Measurements from ENCODE around the gene CFAP100.
A peak's percentile ranks its signal among the peaks of the same experiment; 100 is the strongest.

CFAP100 gene

DNA sequence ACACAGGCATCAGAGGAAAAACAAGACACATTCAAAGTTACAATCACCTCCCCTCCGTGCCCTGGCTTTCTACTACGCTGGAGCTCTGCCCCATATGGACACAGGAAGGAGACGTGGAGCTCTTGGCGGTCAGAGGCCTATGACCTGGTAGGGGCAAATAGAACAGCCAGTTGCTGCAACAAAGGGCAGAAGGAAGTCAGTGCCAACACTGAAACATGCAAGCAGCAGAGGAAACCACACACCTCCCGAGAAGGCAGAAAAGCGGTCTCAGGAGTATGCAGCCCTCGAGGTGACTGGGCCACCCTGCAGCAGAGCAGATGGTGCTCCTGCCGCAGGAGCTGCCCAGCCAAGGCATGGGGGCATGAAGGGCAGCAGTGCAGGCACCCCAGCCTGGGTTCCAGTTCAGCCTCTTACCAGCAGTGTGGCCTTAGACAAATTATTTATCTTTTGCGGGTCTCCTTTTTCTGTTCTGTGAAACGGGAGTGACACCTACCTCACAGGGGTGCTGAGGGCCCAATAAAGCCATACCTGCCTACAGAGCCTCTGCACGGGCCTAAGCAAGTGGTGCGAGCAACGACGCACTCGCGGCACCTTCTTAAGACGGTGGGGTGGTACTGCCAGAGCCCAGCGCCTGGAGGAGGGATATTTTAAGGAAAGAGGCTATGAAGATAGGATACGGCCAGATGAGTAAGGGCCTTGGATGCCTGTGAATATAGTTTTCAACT is 72.3 kb downstream of the CFAP100 start:
- DNase-seq, result no peak

DNA sequence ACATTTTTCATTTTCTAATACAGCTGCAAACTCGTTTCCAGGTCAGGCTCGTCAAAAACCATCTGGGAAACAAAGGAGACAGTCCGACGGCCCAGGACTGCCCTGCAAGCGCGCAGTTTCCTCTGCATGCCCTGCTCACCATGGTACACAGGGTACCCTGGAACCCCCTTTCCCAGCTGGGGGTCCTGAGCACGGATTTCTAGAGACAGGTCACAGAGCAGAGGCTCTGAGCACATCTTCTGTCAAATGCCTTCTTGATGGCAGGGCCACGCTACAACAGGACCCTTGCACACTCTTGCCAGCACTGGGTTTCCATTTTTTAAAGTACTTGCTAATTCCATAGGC is 72.9 kb downstream of the CFAP100 start:
- no peak for DNase-seq

DNA sequence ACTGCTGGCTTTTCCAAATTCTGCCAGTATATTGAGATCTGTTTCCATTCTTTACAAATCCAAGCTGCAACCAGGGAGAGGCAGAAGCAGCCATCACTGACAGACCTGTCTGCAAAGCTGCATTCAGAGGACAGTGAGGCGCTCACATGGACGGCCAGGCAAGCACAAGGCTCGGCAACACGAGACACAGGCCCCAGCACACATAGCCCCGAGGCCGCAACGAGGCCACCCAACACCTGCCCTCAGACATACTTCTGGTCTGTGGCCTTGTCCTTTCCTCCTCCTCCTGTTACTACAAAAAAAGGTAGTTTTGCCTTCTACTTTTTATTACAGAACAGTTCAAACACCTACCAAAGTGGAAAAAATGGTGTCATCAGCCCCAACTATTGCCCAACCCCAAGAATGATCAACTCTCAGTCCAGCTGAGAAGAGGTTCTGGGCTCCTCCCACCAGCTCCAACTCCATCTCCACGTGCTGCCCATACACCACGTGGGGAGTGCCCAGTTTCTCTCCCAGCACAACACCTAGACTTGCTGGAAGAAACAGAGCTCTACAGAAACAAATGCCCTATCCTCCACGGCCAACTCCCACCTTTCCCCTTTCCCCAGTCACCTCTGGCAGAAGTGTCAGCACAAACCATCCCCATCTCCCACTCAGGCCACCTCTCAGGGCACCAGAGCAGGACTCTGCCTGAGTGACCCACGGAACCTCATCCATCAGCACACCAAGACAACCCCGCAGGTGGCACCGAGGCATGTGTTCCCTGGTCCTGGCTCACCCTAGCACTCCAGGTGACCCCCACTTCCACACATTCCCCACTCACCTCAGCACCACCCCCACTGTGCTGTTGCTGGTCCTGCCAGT is 73.6 kb downstream of the CFAP100 start:
- DNase-seq, result no peak

GRCh38 chr3:126469479-126469878 is 74.8 kb downstream of the CFAP100 start:
- DNase-seq, result no peak

DNA sequence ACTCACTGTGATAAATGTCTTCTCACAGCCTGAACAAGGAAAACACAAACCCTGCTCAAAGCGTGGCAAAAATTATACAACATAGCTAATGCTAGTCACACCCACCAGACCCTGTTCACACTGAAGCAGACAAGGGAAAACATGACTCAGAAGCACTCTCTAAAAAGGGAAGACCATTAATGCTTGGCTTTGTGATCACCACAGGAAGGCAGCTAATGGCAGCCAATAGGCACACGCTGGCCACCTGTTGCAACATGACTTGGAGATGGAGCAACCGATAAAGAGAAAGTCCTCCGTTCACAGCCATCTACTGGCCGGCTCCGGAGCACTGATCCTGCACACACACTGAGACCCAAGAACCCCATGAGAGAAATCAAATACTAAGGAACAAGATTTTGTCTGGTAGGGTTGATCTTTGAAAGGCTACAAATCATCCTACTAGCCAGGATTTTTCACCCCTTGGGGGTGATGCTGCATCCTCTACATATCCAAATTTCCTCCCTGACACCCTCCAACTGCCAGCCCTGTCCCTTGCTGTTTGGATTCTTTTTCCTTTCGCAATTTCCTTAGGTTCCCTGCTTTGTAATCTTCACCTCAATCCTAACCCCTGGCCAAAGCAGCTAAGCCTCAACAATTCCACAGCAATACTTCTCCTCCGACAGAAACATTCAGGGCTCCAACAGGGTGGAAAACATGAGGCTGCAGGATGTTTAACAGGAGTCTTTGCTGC is 77.7 kb downstream of the CFAP100 start:
- no peak for DNase-seq

- no peak for DNase-seq
Observed at GRCh38 chr3:126473292-126474168, 78.8 kb downstream of the CFAP100 start.

- DNase-seq, result no peak
Observed at GRCh38 chr3:126474498-126475412, 80.0 kb downstream of the CFAP100 start.

GRCh38 chr3:126475413-126476114 is 80.9 kb downstream of the CFAP100 start, which contains the start of gene ZXDC:
TSS of gene ZXDC (minus strand) at chr3:126475891. CDS start at chr3:126475865, 26 bp downstream.
- peak; percentile 79 for DNase-seq

- DNase-seq, result no peak
Observed at GRCh38 chr3:126476166-126477060, 81.7 kb downstream of the CFAP100 start.

GRCh38 chr3:126477061-126477380 is 82.3 kb downstream of the CFAP100 start:
- DNase-seq, result no peak

DNA sequence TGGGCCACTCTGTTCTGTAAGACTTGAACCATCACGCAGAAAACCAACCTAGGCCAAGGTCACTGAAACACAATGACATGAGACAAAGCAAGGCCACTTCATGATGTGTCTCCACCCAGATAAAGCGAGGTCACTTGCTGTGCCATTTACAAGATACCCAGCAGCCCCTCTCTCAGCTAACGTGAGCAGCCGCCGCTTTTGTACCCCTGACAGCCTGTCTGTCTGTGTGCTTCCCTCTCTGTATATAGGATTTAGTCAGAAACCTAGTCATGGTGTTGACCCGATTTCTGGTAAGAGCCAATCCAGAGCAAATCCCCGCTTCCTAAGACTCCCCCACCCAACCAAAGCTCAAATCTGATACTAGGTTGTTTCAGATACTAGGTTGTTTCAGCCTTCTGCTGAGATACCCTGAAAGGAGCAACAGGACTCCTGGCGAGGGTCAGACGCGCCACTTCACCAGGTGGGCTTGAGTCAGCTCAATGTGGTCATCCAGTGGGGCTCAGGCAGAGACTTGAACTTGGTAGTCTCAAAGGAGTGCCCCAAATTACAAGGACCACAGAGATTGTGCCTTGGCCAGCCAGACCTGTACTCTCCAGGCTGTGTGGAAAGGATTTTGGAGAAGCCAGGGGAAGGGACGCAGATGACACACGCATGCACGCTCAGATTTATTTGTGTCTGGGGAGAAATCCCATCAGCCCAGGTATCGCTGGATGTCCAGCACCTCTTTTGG is 84.0 kb downstream of the CFAP100 start:
- no peak for DNase-seq

DNA sequence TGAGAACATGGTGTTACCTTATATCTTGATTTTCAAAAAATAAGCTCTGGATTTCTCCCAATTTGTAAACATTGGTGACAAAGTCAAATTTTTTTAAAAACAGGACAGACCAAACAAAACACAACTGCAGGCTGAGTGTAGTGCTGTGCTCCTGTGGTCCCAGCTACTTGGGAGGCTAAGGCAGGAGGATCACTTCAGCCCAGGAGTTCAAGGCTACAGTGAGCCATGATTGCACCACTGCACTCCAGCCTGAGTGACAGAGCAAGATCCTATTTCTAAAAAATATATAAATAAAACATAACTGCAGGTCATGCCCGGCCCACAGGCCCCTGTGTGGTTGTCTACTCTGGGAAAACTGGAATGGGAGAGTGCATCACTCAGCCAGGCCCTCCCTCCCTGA is 84.9 kb downstream of the CFAP100 start:
- DNase-seq, result no peak

DNA sequence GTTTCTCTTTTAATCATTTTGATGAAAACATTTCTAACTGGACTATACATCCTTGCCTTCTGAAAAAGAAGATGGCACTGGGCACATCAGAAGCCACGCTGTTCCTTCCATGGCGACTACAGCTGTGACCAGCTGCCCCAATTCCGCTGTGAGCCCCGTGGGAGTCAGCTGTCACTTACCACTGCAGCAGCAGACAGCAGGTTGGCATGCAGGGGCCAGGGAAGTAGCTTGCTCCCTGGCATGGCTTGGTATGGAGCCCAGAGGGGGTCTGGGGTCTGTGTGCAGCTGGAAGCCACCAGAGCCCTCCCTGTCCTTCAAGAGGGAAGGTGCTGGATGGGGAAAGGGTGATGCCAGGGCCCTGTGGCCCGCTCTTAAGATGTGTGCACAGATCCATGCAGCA is 85.5 kb downstream of the CFAP100 start:
- DNase-seq, result no peak

DNA sequence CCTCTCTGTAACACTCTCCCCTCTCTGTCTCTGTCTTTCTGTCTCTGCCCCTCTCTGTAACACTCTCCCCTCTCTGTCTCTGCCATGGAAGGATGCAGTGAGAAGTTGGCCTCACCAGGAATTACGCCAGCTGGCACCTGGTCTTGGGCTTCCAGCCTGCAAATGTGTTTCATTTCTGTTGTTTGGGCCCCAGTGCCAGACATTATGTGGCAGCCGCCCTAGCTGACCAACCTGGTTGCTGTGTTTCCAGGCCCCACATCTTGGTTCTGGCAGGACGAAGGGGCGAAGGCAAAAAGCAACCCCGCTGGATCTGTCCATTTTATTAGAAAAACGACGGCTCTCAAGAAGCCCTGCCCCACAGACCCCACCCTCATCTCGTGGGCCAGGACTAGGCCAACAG is 86.2 kb downstream of the CFAP100 start:
- DNase-seq, result no peak

GRCh38 chr3:126481808-126482502 is 87.2 kb downstream of the CFAP100 start:
- DNase-seq, result no peak

DNA sequence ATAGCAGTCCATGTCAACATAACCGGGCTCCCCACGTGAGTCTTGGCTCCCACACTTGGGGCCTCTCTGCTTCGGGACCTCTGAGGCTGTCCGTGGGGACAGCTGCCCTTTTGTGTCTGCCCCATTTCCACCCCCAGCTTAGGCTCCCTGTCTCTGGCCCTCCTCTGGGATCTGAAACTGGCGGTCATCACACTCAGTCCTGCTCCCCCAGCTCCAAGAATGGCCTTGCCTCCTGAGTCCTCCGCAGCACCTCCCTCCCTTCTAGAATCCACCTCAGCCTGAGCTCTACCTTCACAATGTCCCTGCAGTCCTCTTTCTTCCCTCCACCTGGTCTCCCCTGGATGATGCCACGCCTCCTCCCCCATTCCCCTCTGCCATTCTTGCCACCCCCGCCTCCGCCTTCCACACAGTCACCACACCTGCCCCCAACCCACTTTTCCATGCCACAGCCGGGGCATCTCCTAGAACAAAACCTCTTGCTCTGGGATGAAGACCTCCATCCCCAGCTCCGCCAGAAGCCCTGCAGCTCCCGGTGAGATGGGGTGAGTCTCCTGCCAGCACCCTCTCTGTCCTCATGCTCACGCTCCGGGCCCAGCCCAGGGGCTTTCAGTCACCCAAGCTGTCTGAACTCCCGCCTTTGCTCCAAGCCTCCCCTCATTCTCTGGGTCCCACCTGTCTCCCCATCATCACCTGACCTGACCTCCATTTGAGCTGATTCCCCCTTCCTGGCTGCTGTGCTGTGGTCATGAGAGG is 88.0 kb downstream of the CFAP100 start:
- DNase-seq, result no peak

DNA sequence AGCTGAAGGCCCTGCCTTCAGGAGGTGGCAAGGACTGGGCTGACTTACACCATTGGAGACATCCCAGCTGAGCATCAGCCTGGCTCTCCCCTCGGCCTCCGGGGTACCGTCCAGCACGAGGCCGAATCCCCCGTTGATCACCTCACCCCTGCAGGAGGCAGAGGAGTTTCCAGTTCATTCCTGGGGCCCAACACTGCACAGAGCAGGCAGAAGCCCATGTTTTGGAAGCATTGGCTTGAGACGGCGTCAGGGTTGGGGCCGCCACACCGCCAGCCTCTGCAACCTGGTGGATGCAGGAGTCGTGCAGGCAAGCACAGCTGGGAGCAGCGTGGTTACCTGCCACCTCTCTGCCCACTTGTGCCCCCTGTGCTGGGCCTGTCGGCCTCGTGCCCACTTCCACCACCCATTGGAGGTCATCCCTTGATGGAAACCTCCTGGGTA is 88.6 kb downstream of the CFAP100 start:
- no peak for DNase-seq

DNA sequence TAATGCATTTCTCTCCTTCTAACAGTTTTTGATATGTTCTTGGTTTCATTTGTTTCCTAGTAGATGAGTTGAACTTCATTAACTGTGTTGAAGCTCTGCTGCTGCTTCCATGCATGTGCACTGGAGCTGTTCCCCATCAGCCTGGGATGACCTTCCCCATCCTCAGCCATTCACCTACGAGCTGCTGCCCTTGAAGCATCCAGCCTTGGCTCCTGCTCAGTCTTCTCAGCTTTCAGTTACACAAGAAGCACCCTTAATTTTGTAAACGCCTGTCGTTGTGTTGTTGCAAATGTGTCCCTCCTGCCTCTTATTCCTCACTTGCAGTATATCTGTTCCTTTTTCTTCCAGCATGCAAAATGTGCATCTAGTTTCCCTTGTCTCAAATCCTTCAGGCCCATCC is 89.4 kb downstream of the CFAP100 start:
- no peak for DNase-seq
